DOHH2 (cell line): ENCODE measurements around the gene MICAL1.

Experiments
- H3F3A ChIP-seq: fragments of 200-600 bp; sonication (generic), shearing (Covaris generic); 2 replicates; pipeline ENCODE4 v1.6.0; 2016; ENCODE audit warnings: antibody characterized with exemption, mild to moderate bottlenecking; ENCODE audit not compliant: control insufficient read depth, insufficient read depth
- H3K27ac ChIP-seq: fragments of 200-600 bp; sonication (generic); 2 replicates; pipeline ENCODE4 v1.5.1; 2014; ENCODE audit warnings: low read depth, mild to moderate bottlenecking, low read length, moderate library complexity
- H3K27me3 ChIP-seq: fragments of 200-600 bp; sonication (generic); 2 replicates; pipeline ENCODE4 v1.6.1; 2014; ENCODE audit warnings: mild to moderate bottlenecking, low read length, mixed read lengths; ENCODE audit not compliant: control insufficient read depth
- H3K36me3 ChIP-seq: fragments of 200-600 bp; sonication (generic); 2 replicates; pipeline ENCODE4 v1.6.1; 2014; ENCODE audit warnings: mild to moderate bottlenecking, low read length, moderate library complexity, mixed read lengths; ENCODE audit not compliant: control insufficient read depth
- H3K4me1 ChIP-seq: fragments of 200-600 bp; sonication (generic); 2 replicates; pipeline ENCODE4 v1.6.1; 2014; ENCODE audit warnings: mild to moderate bottlenecking, low read length, mixed read lengths; ENCODE audit not compliant: control insufficient read depth
- H3K4me2 ChIP-seq: fragments of 200-600 bp; sonication (generic); 2 replicates; pipeline ENCODE4 v1.6.0; 2014; ENCODE audit warnings: mild to moderate bottlenecking, low read length, moderate library complexity
- H3K4me3 ChIP-seq: fragments of 200-600 bp; sonication (generic); 2 replicates; pipeline ENCODE4 v1.5.1; 2014; ENCODE audit warnings: mild to moderate bottlenecking, low read length, mixed read lengths
- H3K79me2 ChIP-seq: fragments of 200-600 bp; sonication (generic); 2 replicates; pipeline ENCODE4 v1.6.1; 2014; ENCODE audit warnings: mild to moderate bottlenecking, low read length, mixed read lengths; ENCODE audit not compliant: control insufficient read depth
- H3K9me2 ChIP-seq: fragments of 200-600 bp; sonication (generic); replicated peaks from 2 replicates; pipeline ENCODE4 v1.6.1; 2014; ENCODE audit warnings: mild to moderate bottlenecking, low read length, mixed read lengths; ENCODE audit not compliant: control insufficient read depth
- H3K9me3 ChIP-seq: fragments of 200-600 bp; sonication (generic); 2 replicates; pipeline ENCODE4 v1.6.1; 2014; ENCODE audit warnings: antibody characterized with exemption, low read length, mixed read lengths; ENCODE audit not compliant: control insufficient read depth, insufficient read depth
- H4K20me1 ChIP-seq: fragments of 200-600 bp; sonication (generic); 2 replicates; pipeline ENCODE4 v1.6.0; 2014; ENCODE audit warnings: low read depth, mild to moderate bottlenecking, antibody characterized with exemption, low read length, moderate library complexity; ENCODE audit not compliant: control insufficient read depth, insufficient read depth
- EZH2phosphoT487 ChIP-seq: fragments of 200-600 bp; sonication (generic); IDR thresholded peaks from 2 replicates; pipeline ENCODE4 v1.6.1; 2017; ENCODE audit warnings: borderline replicate concordance, mild to moderate bottlenecking, antibody characterized with exemption, low read length, moderate library complexity, mixed read lengths
- TF ChIP-seq, protein P1 (sequence below): fragments of 200-600 bp; sonication (generic); IDR thresholded peaks from one replicate; pipeline ENCODE4 v1.5.1; 2014; ENCODE audit warnings: antibody characterized with exemption, mild to moderate bottlenecking, low read depth, low read length; ENCODE audit not compliant: poor library complexity, severe bottlenecking

The MICAL1 gene

DNA sequence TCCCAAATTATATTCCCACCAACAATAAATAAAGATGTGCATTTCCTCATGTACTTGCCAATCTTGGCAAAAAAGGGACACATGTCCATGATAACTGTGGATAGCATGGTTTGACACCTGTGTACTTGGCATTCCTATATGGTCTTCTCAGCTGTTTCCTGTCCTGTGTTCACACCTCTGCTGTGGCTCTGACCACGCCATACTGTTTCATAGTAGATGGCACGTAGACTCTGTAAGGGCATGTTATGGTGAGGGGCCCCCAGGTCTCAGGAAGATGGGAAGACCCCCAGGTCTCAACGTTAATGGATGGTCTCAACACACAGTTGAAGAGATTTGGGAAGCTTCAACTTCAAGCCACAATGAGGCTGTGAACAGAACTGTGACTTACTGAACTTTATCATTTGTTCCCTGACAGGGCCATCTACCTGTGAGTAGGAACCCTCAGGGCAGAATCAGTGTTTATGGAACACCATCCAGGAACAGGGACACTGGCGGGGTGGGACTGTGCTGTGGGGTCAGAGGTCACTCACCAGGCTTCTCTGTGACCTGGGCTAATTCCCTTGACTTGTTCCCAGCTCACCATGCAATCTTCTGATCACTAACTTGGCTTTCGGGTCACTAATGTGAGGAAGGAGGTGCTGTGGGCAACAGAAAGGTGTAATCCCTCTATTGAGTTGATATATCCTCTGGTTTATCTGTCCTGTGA is 15.7 kb upstream of the MICAL1 start:
- H3K79me2 ChIP-seq, result peaks cover 45% of the 10 kb centered on the region
- H3K4me1 ChIP-seq, result peaks cover 8% of the 10 kb centered on the region; the same call in 1 of the 2 replicates
- no peak overlapping the region for H3K4me3 ChIP-seq
- H4K20me1 ChIP-seq, result no peaks in the 10 kb centered on the region
- no peaks in the 10 kb centered on the region for H3K9me2 ChIP-seq
- no peak overlapping the region for H3K27ac ChIP-seq
- H3K36me3 ChIP-seq, result peaks cover 97% of the 10 kb centered on the region
- no peak for TF ChIP-seq EZH2phosphoT487
- H3K4me2 ChIP-seq, result no peak overlapping the region
- H3K27me3 ChIP-seq, result no peaks in the 10 kb centered on the region
- H3F3A ChIP-seq, result no peaks in the 10 kb centered on the region
- no peaks in the 10 kb centered on the region for H3K9me3 ChIP-seq

DNA sequence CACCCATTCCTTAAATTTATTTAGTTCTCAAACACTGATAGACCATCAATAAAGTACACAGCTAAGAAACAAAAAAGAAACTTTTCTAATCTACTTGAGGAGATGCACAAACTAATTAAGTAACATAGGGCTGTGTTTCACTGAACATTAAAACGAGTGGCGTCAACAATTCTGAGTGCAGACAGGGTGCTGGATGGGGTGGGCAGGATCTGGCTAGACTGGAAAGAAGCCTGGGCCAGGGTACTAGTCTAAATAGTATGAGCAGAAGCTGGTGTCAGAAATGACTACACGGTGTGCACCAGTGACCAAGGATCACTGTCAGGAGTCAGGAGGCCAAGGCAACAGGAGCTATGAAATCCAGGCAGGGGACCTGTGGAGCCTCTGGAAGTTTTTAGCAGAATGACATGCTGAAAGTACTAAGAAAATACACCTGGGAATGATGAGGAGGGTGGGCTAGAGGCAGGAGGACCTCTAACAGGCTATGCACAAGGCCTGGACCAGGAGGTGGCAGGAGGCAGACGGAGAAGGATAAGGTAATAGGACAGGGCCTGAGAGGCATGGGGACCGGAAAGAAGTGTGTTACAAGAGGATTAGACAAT is 14.1 kb upstream of the MICAL1 start:
- no peak overlapping the region for H3K4me3 ChIP-seq
- no peaks in the 10 kb centered on the region for H3K27me3 ChIP-seq
- peaks cover 46% of the 10 kb centered on the region for H3K79me2 ChIP-seq
- peaks cover 97% of the 10 kb centered on the region for H3K36me3 ChIP-seq
- no peaks in the 10 kb centered on the region for H4K20me1 ChIP-seq
- H3K4me2 ChIP-seq, result no peak overlapping the region
- no peak overlapping the region for H3K27ac ChIP-seq
- H3K9me2 ChIP-seq, result no peaks in the 10 kb centered on the region
- no peaks in the 10 kb centered on the region for H3K9me3 ChIP-seq
- TF ChIP-seq EZH2phosphoT487, result no peak
- TF ChIP-seq, protein P1, sequence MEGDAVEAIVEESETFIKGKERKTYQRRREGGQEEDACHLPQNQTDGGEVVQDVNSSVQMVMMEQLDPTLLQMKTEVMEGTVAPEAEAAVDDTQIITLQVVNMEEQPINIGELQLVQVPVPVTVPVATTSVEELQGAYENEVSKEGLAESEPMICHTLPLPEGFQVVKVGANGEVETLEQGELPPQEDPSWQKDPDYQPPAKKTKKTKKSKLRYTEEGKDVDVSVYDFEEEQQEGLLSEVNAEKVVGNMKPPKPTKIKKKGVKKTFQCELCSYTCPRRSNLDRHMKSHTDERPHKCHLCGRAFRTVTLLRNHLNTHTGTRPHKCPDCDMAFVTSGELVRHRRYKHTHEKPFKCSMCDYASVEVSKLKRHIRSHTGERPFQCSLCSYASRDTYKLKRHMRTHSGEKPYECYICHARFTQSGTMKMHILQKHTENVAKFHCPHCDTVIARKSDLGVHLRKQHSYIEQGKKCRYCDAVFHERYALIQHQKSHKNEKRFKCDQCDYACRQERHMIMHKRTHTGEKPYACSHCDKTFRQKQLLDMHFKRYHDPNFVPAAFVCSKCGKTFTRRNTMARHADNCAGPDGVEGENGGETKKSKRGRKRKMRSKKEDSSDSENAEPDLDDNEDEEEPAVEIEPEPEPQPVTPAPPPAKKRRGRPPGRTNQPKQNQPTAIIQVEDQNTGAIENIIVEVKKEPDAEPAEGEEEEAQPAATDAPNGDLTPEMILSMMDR, result no peak
- H3K4me1 ChIP-seq, result peaks cover 8% of the 10 kb centered on the region; the same call in 1 of the 2 replicates
- no peaks in the 10 kb centered on the region for H3F3A ChIP-seq

DNA sequence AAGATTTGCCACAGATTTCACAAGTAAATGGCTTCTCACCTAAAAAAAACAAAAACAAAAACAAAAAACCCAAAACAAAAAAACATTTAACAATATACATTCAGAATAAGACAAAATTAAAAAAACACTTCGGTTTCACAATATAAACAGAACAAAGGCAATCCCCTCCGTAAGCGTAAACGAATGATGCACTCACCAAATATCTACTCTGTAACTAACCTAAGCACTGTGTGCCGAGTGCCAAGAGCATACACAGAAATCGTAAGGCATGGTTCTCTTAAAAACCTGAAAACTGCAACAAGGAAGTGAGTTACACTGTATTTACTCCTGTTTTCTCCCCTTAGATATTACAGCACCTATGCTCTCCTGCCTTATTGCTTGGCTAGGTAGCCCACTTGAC is 12.1 kb upstream of the MICAL1 start:
- TF ChIP-seq, protein P1, result no peak
- TF ChIP-seq EZH2phosphoT487, result no peak
- H3K9me3 ChIP-seq, result no peaks in the 10 kb centered on the region
- no peak overlapping the region for H3K4me2 ChIP-seq
- H3F3A ChIP-seq, result peaks cover 1% of the 10 kb centered on the region; the same call in 1 of the 2 replicates
- peaks cover 97% of the 10 kb centered on the region for H3K36me3 ChIP-seq
- H3K4me1 ChIP-seq, result peaks cover 5% of the 10 kb centered on the region; the same call in 1 of the 2 replicates
- peaks cover 37% of the 10 kb centered on the region for H3K79me2 ChIP-seq
- H4K20me1 ChIP-seq, result no peaks in the 10 kb centered on the region
- H3K27ac ChIP-seq, result no peak overlapping the region
- no peaks in the 10 kb centered on the region for H3K27me3 ChIP-seq
- H3K4me3 ChIP-seq, result no peak overlapping the region
- H3K9me2 ChIP-seq, result no peaks in the 10 kb centered on the region

DNA sequence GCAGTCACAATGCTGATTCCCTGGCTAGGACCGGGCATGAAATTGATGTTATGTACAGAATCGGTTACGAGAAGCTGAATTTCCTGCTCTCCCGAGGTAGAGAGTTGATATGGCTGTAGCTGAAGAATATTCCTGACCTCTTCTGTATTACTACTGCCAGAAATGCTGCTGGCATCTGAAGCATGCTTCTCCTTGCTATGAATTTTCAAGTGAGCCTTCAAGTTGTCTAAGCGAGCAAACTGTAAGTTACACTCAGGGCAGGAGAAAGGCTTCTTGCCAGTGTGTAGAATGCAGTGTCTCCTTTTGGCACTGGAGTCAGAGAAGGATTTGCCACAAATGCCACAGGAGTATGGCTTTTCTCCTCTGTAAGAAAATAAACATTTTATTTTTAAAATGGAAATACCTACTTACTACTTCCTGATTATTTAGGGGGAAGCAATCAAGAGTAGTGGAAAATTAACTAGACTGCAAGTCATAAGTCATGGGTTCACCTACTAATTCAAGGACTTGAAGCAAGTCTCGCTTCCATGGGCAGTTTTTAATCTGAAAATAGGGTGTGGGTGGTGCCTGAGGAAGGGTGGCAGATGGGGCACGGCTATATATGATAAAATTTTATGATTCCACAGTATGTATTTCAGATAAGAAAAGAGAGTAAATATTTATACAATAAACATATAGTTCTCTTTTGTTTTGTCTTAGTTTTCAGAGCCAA is 10.8 kb upstream of the MICAL1 start:
- Histone ChIP-seq H3K4me2 (no peak overlapping the region), H3K79me2 (peaks cover 30% of the 10 kb centered on the region), H3F3A (peaks cover 5% of the 10 kb centered on the region; the same call in 1 of the 2 replicates), H3K9me2 (no peaks in the 10 kb centered on the region), H3K27me3 (no peaks in the 10 kb centered on the region), H3K36me3 (peaks cover 95% of the 10 kb centered on the region), H4K20me1 (no peaks in the 10 kb centered on the region), H3K27ac (no peak overlapping the region), H3K9me3 (no peaks in the 10 kb centered on the region), H3K4me1 (no peaks in the 10 kb centered on the region), H3K4me3 (no peak overlapping the region)
- TF ChIP-seq, protein P1, result no peak
- TF ChIP-seq EZH2phosphoT487, result no peak
